GM13977 (cell line): ENCODE data around the gene SHLD1.

Experiments
- DNase-seq: peaks from one replicate; pipeline ENCODE4 v3.0.0; 2012; ENCODE audit warnings: low spot score
- in situ Hi-C: fragments of 300-500 bp; cut with MboI; formaldehyde crosslinking; loops from one replicate; pipeline ENCODE4 v1.12.0; 2022; ENCODE audit warnings: low sequenced_read_pairs, low pct_unique_long_range_greater_than_20kb, mixed read lengths, inconsistent platforms; ENCODE audit not compliant: unreplicated experiment
- TF ChIP-seq, protein P1 (sequence below): IDR thresholded peaks from 2 replicates; pipeline ENCODE4 v1.5.1; 2012; ENCODE audit warnings: mild to moderate bottlenecking, control low read depth; ENCODE audit not compliant: insufficient read depth; ENCODE audit errors: extremely low read depth, missing control alignments

Gene SHLD1

GRCh38 chr20:5770231-5770986, 20.2 kb downstream of the SHLD1 start:
- in situ Hi-C loops: no loop called here
- DNase-seq: no peak
- TF ChIP-seq, protein P1, sequence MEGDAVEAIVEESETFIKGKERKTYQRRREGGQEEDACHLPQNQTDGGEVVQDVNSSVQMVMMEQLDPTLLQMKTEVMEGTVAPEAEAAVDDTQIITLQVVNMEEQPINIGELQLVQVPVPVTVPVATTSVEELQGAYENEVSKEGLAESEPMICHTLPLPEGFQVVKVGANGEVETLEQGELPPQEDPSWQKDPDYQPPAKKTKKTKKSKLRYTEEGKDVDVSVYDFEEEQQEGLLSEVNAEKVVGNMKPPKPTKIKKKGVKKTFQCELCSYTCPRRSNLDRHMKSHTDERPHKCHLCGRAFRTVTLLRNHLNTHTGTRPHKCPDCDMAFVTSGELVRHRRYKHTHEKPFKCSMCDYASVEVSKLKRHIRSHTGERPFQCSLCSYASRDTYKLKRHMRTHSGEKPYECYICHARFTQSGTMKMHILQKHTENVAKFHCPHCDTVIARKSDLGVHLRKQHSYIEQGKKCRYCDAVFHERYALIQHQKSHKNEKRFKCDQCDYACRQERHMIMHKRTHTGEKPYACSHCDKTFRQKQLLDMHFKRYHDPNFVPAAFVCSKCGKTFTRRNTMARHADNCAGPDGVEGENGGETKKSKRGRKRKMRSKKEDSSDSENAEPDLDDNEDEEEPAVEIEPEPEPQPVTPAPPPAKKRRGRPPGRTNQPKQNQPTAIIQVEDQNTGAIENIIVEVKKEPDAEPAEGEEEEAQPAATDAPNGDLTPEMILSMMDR: no peak

DNA sequence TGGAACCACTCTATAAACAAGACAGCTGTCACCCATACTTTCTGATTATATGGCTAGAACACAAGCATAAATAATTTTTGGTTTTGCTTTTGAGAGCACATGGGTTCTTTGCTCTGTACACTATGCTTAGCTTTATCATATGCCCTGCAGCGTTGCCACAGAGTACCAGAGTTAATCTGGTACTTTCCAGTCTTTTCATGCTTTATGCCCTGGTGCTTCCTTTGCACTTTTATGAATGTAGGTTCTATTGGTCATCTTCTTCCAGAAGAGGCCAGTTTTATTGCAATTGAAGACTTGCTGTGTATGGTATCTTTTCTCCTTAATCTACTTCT, 20.8 kb downstream of the SHLD1 start:
- DNase-seq: no peak
- in situ Hi-C loops: no loop called here
- TF ChIP-seq, protein P1: no peak

DNA sequence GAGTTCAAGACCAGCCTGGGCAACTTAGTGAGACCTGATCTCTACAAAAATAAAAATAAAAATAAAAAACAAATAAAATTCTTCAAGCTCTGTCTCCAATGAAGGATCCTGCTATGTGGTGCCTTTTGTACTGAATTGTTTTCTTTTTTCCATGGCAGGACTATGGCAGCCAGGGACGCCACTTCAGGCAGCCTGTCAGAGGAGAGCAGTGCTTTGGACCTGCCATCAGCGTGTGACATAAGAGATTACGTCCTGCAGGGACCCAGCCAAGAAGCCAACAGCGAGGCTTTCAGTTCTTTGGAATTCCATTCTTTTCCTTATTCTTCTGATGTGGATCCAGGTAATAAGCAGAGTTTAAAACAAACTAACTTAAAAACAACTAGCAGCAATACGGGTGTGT, 22.5 kb downstream of the SHLD1 start:
- DNase-seq: no peak
- TF ChIP-seq, protein P1: no peak
- in situ Hi-C loops: no loop called here

DNA sequence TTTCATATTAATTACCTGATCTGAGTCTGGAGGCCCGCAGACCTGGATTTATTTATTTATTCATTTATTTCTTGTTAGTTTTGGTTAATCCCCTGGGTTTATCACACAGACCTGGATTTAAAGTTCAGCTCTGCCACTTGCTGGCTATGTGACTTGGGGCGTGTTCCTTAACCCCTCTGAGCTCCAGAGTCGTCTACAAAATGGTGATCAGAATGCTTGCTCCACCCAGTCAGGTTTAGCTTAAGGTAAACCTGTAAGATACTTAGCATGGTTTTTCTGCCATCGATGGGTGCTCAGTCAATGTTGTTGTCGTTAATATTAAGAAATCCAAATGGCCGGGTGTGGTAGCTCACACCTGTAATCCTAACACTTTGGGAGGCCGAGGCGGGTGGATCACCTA, 23.4 kb downstream of the SHLD1 start:
- in situ Hi-C loops: no loop called here
- TF ChIP-seq, protein P1: no peak
- no peak for DNase-seq

GRCh38 chr20:5776077-5776476, 25.9 kb downstream of the SHLD1 start:
- DNase-seq: no peak
- TF ChIP-seq, protein P1: no peak
- in situ Hi-C loops: no loop called here

DNA sequence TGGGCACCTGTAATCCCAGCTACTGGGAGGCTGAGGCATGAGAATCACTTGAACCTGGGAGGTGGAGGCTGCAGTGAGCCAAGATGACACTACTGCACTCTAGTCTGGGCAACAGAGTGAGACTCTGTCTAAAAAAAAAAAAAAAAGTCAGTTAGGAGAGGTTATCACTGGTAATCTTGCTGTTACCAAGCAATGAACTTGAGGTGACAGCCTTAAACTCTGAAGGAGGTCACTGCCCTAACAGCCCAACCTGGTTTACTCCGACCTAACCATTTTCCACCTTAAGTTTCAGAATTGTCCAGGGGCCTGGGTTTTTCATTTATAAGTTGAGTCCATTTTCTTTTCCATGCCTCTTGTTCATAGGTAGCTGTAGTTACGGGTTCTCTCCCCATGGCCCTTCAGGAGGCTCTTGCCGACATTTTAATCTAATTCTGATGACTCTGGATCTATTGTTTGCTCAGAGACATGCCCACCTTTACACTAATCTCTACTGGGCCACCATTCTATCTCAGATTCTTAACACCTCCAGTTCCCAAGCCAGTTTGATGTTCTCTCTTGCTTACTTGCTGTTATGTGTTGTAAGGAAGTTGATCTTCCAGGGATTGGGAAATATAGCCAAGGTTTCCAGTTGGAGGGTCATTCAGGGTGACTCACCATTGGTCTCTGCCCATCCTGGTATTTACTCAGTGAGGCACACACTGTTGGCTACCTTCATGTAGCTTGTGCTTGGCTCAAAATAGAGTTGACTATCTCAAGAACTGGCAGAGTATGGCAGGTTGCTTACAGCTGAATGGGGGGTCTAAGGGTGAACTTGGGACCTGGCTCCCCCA, 29.1 kb downstream of the SHLD1 start:
- TF ChIP-seq, protein P1: no peak
- in situ Hi-C loops: no loop called here
- DNase-seq: no peak
